Measurements from ENCODE around the gene CDC34. TPM values are rescaled to one million over a fixed set of nuclear protein-coding genes. Genes with fewer than 3 reads are reported as not detected.

CDC34 gene
- total RNA-seq, 1 donor from 2014 or later: 78.2 TPM

GRCh38 chr19:514166-514663 is 17.3 kb upstream of the CDC34 start:
- no peak for DNase-seq (ENCODE audit: low spot score)
- intact Hi-C loops (cut with DNase I): no loop called here

DNA sequence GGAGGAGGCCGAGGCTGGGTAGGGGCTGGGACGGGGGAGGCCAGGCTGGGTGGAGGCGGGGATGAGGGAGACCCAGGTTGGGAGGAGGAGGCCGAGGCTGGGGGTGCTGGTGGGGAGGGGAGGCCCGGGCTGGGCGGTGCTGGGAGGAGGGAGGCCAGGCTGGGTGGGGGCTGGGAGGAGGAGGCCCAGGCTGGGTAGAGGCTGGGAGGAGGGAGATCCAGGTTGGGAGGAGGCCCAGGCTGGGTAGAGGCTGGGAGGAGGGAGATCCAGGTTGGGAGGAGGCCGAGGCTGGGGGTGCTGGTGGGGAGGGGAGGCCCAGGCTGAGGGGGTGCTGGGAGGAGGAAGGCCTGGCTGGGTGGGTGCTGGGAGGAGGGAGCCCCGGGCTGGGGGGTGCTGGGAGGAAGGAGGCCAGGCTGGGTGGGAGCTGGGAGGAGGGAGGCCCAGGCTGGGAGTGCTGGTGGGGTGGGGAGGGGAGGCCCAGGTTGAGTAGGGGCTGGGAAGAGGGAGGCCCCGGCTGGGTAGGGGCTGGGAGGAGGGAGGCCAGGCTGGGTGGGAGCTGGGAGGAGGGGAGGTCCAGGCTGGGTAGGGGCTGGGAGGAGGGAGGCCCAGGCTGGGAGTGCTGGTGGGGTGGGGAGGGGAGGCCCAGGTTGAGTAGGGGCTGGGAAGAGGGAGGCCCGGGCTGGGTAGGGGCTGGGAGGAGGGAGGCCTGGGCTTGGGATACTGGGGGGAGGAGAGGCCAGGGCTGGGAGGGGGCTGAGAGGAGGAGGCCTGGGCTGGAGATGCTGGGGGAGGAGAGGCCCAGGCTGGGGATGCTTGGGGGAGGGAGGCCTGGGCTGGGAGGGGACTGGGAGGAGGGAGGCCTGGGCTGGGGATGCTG is 13.6 kb upstream of the CDC34 start:
- intact Hi-C loops (cut with DNase I): no loop called here
- DNase-seq (ENCODE audit: low spot score): no peak

GRCh38 chr19:518598-519231 is 12.8 kb upstream of the CDC34 start:
- DNase-seq (ENCODE audit: low spot score): no peak
- intact Hi-C loops (cut with DNase I): no loop called here

DNA sequence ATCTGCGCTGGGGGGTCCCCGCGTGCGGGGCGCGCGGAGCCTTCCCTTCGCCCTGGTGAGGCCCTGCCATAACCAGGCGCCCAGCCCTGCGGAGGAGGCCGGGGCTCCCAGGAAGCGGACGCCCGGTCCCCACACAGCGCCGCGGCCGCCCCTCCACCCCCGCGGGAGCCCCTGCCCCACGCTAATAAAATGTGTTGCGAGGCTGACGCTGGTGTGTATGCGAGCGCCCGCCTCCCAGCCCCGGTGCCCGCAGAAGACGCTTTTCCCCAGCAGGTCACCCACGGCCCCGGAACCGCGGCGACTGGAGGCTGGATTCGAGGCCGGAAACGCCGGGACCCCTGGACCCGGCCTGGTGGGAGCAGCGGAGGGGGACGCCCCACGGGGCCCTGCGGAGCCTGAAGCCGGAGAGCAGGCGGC is 12.1 kb upstream of the CDC34 start:
- intact Hi-C loops (cut with DNase I): no loop called here
- no peak for DNase-seq (ENCODE audit: low spot score)

DNA sequence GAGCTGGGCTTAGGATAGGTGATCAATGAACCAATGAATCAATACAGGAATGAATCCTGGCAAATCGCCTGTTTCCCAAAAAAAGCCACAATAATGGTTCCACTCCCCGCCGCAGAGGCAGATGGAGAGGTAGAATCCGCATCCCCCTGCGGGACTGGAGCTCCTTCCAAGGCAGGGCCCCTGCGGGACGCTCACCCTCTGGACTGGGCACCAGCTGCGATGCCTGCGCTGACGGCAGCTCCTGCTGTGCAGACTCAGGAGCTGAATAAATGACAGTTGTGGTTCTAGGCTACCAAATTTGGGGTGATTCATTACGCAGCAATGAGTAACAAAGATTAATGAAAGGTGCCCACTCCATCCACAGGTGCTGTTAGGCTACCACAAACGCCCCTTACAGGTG is 8.8 kb upstream of the CDC34 start:
- intact Hi-C loops (cut with DNase I): no loop called here
- no peak for DNase-seq (ENCODE audit: low spot score)

DNA sequence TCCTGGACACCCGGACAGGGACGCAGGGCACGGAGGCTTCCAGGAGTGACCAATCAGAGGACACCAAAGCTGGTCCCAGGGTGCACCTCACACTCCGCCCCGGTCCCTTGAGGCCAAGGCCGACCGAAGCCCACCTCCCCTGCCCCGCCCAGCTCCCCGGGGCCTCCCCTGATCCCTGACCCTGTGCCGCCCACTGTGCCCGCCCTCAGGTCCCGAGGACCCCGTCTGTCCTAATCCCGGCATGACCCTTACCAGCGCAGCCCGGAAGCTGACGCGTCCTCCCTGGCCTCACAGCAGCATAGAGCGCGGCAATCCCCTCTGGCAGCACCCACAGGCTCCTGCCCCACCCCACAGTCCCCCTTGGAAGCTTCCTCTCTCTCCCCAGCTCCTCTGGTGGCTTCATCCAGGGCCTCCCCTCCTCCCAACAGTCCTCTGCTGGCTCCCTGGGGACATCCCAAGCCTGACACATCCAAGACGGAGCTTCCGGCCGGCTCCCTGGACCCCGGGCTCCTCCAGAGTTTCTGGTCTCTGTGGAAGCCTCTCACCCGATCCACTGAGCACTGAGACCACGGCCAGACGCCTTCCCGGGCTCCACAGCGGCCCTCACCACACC is 7.4 kb upstream of the CDC34 start:
- intact Hi-C loops (cut with DNase I): no loop called here
- no peak for DNase-seq (ENCODE audit: low spot score)

GRCh38 chr19:525029-525428 is 6.5 kb upstream of the CDC34 start:
- intact Hi-C loops (cut with DNase I): no loop called here
- DNase-seq (ENCODE audit: low spot score): no peak

GRCh38 chr19:525857-526419 is 5.6 kb upstream of the CDC34 start:
- intact Hi-C loops (cut with DNase I): no loop called here
- no peak for DNase-seq (ENCODE audit: low spot score)

DNA sequence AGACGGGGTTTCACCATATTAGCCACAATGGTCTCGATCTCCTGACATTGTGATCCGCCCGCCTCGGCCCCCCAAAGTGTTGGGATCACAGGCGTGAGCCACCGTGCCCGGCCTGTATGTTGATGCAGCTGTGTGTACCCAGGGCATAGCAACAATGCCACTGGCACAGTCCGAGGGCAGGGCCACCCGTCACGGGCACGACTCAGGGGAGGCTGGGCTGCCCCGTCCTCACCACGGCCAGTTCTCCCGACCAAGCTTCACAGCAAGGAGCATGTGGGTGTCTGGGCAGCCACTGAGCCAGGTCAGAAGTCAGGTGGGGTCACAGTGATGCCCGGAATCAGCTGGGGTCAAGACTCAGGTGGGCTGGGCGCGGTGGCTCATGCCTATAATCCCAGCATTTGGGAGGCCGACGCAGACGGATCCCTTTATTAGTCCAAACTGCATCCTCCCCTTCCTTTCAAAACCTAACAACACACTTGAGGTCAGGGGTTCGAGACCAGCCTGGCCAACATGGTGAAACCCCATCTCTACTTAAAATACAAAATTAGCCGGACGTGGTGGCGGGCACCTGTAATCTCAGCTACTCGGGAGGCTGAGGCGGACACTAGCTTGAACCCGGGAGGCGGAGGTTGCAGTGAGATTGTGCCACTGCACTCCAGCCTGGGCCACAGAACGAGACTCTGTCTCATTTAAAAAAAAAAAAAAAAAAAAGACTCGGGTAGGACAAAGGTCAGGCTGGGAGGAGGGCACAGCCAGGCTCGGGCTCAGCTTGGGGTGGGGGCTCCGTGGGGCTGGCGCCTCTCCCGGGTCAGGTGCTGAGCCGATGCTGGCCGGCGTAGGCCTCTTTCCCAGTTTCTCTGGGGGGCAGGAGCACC is 1.2 kb upstream of the CDC34 start:
- intact Hi-C loops (cut with DNase I): loop anchor here (5.0 kb wide), 1 partner anchor 42 kb away; the partner anchor contains the start of gene BSG

GRCh38 chr19:531009-531752 is 379 bp upstream of the CDC34 start:
- peak; percentile 91 for DNase-seq (ENCODE audit: low spot score)
- intact Hi-C loops (cut with DNase I): loop anchor here (5.0 kb wide), 1 partner anchor 41 kb away; the partner anchor contains the start of gene BSG

More for the DNA sequence above, 1.2 kb upstream of the CDC34 start:
- DNase-seq (ENCODE audit: low spot score): no peak

- intact Hi-C loops (cut with DNase I): loop anchor here (5.0 kb wide), 1 partner anchor 40 kb away; the partner anchor contains the start of gene BSG
- peak; percentile 88 for DNase-seq (ENCODE audit: low spot score)
Observed at GRCh38 chr19:532561-533363, 1.2 kb downstream of the CDC34 start.

DNA sequence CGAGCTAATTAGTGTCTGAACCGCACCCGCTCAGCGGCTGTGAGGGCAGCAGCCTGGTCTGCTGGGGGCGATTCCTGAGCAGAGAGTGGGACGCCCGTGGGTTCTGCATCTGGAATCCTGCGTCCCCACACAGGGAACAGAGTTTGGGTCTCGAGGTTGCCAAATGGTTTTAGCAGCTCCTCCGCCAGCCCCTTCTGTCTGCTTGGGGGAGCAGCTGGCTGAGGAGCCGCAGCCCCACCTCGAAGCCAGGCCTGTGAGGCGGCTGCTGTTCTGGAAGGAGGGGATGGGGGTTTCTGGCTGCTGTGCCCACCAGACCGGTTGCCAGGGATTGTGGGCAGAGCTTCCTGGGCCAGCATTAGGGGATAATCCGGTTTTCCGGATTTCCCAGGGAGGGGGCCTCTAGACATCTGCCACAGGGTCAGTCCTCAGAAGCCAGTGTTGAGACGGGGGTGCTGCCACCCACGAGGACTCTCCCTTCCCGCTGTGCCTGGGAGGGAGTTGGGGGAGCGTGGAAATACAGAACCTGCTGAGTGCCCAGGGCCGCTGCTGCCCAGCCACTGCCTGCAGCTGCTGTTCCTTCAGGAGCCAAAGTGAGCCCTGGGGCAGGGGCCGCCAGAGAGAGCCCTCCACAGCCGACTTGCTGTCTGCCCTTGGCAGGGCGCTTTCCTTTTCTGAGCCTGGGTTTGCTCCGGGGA is 2.0 kb downstream of the CDC34 start:
- DNase-seq (ENCODE audit: low spot score): no peak
- intact Hi-C loops (cut with DNase I): loop anchor here (5.0 kb wide), 1 partner anchor 39 kb away; the partner anchor contains the start of gene BSG

GRCh38 chr19:534088-534487 is 2.5 kb downstream of the CDC34 start:
- DNase-seq (ENCODE audit: low spot score): no peak
- intact Hi-C loops (cut with DNase I): loop anchor here (5.0 kb wide), 1 partner anchor 38 kb away; the partner anchor contains the start of gene BSG

DNA sequence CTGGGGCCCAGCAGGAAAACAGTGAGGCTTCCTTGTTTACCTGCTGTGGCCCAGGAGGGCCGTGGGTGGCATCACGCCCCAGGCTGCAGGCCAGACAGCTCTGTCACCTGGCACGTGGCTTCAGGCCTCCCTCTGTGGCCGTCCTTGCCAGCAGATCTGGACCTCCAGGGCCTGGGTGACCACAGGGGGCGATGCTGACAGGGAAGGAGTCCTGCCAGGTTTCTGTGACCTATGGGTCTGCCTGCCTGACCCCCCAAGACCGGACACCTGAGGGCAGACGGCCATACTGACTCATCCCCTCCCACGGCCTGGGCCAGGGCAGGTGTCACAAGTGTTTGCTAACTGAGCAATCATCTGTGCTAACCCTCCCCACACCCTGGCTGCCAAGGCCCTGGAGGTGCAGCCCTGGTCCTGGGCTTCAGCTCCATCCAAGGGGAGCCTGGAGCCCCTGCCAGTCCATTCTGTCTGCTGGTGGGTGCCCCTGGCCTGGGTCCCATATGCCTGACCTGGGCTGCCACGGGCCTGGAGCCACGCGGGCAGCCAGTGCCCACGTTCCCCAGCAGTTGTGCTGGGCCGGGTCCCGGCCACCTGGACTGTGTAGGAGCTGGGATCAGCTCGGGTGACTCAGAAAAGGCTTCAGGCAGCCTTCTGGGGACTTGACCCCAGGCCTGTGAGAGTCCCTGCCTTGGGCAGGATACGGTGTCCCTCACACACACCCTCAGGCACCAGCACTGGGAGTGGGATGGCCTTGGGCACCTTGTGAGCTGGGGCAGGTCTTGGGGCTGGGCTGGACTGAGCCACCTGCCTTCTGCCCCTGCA is 3.7 kb downstream of the CDC34 start:
- no peak for DNase-seq (ENCODE audit: low spot score)
- intact Hi-C loops (cut with DNase I): no loop called here

GRCh38 chr19:536031-536880 is 4.7 kb downstream of the CDC34 start:
- DNase-seq (ENCODE audit: low spot score): no peak
- intact Hi-C loops (cut with DNase I): no loop called here
